Measurements from ENCODE around the gene HSD17B11.

DNA sequence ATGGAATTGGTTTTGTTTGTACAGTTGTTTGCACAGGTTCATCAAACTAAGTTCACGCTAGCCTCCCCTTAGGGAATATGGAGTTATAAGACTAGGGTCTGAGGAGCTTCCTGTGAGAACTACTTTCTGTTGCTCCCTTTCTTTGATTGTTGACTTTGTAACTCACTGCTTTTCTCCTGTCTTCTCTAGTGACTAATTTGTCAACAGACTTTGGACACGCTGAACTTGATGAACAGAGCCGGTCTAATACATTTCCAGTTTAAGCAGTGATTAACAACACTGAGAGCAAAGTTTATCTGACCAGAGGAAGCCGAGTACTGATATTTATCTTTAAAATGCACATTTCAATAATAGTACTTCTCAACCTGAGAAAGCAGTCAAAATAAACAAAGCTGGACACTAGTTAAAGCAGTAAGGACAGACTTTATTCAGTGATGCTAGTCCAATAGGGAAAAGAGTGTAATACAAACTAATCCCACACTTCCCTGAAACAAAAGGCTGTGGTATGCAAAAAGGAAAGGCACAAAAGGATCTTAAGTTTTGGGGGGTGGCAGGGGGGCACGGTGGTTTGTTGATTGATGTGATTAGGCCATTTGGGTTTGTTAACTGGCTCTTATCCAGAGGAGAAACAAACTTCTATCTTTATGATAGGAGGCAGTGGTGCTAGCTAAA lies 28.7 kb upstream of the HSD17B11 start:
- TF ChIP-seq, protein P1, sequence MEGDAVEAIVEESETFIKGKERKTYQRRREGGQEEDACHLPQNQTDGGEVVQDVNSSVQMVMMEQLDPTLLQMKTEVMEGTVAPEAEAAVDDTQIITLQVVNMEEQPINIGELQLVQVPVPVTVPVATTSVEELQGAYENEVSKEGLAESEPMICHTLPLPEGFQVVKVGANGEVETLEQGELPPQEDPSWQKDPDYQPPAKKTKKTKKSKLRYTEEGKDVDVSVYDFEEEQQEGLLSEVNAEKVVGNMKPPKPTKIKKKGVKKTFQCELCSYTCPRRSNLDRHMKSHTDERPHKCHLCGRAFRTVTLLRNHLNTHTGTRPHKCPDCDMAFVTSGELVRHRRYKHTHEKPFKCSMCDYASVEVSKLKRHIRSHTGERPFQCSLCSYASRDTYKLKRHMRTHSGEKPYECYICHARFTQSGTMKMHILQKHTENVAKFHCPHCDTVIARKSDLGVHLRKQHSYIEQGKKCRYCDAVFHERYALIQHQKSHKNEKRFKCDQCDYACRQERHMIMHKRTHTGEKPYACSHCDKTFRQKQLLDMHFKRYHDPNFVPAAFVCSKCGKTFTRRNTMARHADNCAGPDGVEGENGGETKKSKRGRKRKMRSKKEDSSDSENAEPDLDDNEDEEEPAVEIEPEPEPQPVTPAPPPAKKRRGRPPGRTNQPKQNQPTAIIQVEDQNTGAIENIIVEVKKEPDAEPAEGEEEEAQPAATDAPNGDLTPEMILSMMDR (IDR thresholded peaks at IDR 0.05): no peak
- TF ChIP-seq SREBF2 (IDR thresholded peaks at IDR 0.05) (no peak), POLR2AphosphoS2 (conservative IDR thresholded peaks at IDR 0.05; ENCODE audit: low read length) (no peak), JUN (IDR thresholded peaks at IDR 0.05) (no peak), RCOR1 (IDR thresholded peaks at IDR 0.05; ENCODE audit: low read depth, low read length) (no peak), MYC (IDR thresholded peaks at IDR 0.05; ENCODE audit: borderline replicate concordance, low read length) (no peak), POLR2A (IDR thresholded peaks at IDR 0.05; ENCODE audit: low read length) (no peak), HDAC2 (IDR thresholded peaks at IDR 0.05) (no peak), EP300 (IDR thresholded peaks at IDR 0.05) (no peak)
- TF ChIP-seq, protein P2, sequence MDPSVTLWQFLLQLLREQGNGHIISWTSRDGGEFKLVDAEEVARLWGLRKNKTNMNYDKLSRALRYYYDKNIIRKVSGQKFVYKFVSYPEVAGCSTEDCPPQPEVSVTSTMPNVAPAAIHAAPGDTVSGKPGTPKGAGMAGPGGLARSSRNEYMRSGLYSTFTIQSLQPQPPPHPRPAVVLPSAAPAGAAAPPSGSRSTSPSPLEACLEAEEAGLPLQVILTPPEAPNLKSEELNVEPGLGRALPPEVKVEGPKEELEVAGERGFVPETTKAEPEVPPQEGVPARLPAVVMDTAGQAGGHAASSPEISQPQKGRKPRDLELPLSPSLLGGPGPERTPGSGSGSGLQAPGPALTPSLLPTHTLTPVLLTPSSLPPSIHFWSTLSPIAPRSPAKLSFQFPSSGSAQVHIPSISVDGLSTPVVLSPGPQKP (IDR thresholded peaks at IDR 0.05; ENCODE audit: low read depth, low read length): no peak
